GM23338 (cell line): ENCODE measurements around the gene ZNF212. TPM values are rescaled to one million over a fixed set of nuclear protein-coding genes. Genes with fewer than 3 reads are reported as not detected.
A peak's percentile ranks its signal among the peaks of the same experiment; 100 is the strongest.

Experiments
- ATAC-seq: fragments of 200-7000 bp; cut with Tn5 transposase; 3 replicates; pipeline ENCODE4 v1.9.1; 2020
- DNase-seq: peaks from one replicate; pipeline ENCODE4 v3.0.0-alpha.2; 2015; ENCODE audit warnings: low spot score
- H2AFZ ChIP-seq: fragments of 200-600 bp; sonication (generic); 2 replicates; pipeline ENCODE4 v1.8.0; 2016; ENCODE audit warnings: antibody characterized with exemption, mild to moderate bottlenecking, moderate library complexity
- H3F3A ChIP-seq: fragments of 200-600 bp; sonication (generic); replicated peaks from 2 replicates; pipeline ENCODE4 v1.8.0; 2017; ENCODE audit warnings: antibody characterized with exemption, mixed run types, low read depth
- H3K27ac ChIP-seq: fragments of 200-600 bp; sonication (generic); 2 replicates; pipeline ENCODE4 v1.6.1; 2016; ENCODE audit warnings: low read depth
- H3K27me3 ChIP-seq: fragments of 200-600 bp; sonication (generic); 2 replicates; pipeline ENCODE4 v1.8.0; 2016; ENCODE audit warnings: mild to moderate bottlenecking, mixed run types, moderate library complexity; ENCODE audit not compliant: insufficient read depth
- H3K36me3 ChIP-seq: fragments of 200-600 bp; sonication (generic); 2 replicates; pipeline ENCODE4 v1.8.0; 2016; ENCODE audit warnings: mild to moderate bottlenecking; ENCODE audit not compliant: insufficient read depth
- H3K4me1 ChIP-seq: fragments of 200-600 bp; sonication (generic); 2 replicates; pipeline ENCODE4 v1.8.0; 2016; ENCODE audit warnings: mild to moderate bottlenecking, moderate library complexity; ENCODE audit not compliant: insufficient read depth
- H3K4me2 ChIP-seq: fragments of 200-600 bp; sonication (generic); 2 replicates; pipeline ENCODE4 v1.7.1; 2017; ENCODE audit warnings: mixed run types
- H3K4me3 ChIP-seq: fragments of 200-600 bp; sonication (generic); 2 replicates; pipeline ENCODE4 v1.6.1; 2016; ENCODE audit warnings: mixed run types
- H3K79me2 ChIP-seq: fragments of 200-600 bp; sonication (generic); replicated peaks from 2 replicates; pipeline ENCODE4 v1.8.0; 2017; ENCODE audit warnings: mild to moderate bottlenecking; ENCODE audit not compliant: insufficient read depth
- H3K9me2 ChIP-seq: fragments of 200-600 bp; sonication (generic); 2 replicates; pipeline ENCODE4 v1.8.0; 2017; ENCODE audit not compliant: insufficient read depth
- H4K20me1 ChIP-seq: fragments of 200-600 bp; sonication (generic); replicated peaks from 2 replicates; pipeline ENCODE4 v1.8.0; 2017; ENCODE audit warnings: mild to moderate bottlenecking; ENCODE audit not compliant: insufficient read depth
- H3K27ac Mint-ChIP-seq: 2 replicates; pipeline ENCODE4 v1.8.0; 2020; ENCODE audit warnings: inconsistent platforms, mild to moderate bottlenecking, moderate library complexity, mixed read lengths
- H3K27me3 Mint-ChIP-seq: 3 replicates; pipeline ENCODE4 v1.8.0; 2022; ENCODE audit warnings: low read depth, mild to moderate bottlenecking, moderate library complexity, mixed read lengths, inconsistent platforms; ENCODE audit not compliant: insufficient read depth, poor library complexity
- H3K36me3 Mint-ChIP-seq: 3 replicates; pipeline ENCODE4 v1.8.0; 2021; ENCODE audit warnings: low read depth, mild to moderate bottlenecking, inconsistent platforms, moderate library complexity, mixed read lengths
- H3K4me1 Mint-ChIP-seq: 3 replicates; pipeline ENCODE4 v1.8.0; 2020; ENCODE audit warnings: mild to moderate bottlenecking, inconsistent platforms, mixed read lengths
- H3K4me3 Mint-ChIP-seq: 3 replicates; pipeline ENCODE4 v1.8.0; 2021; ENCODE audit warnings: moderate library complexity, mild to moderate bottlenecking, inconsistent platforms, mixed read lengths
- H3K9me3 Mint-ChIP-seq: 3 replicates; pipeline ENCODE4 v1.8.0; 2020; ENCODE audit warnings: moderate library complexity, mild to moderate bottlenecking, inconsistent platforms, mixed read lengths
- POLR2AphosphoS5 ChIP-seq: IDR thresholded peaks from 2 replicates; pipeline ENCODE4 v1.6.1; 2016; ENCODE audit warnings: antibody characterized with exemption, low read depth
- ZNF114 ChIP-seq: fragments of 250-450 bp; sonication (Bioruptor Pico); IDR thresholded peaks from 2 replicates; pipeline ENCODE4 v1.5.0; 2020; ENCODE audit warnings: mild to moderate bottlenecking, moderate library complexity
- ZNF331 ChIP-seq: fragments of 250-450 bp; sonication (Bioruptor Pico); IDR thresholded peaks from 2 replicates; pipeline ENCODE4 v1.5.0; 2020; ENCODE audit warnings: low read depth, mild to moderate bottlenecking, moderate library complexity
- polyA plus RNA-seq: library from polyadenylated mRNA; unstranded; fragments of >200 nt; fragmentation: Nextera tagmentation; extraction: Ambion mirVana; gene quantifications from 2 replicates; pipeline ENCODE4 v1.2.1, GENCODE V29; 2016
- total RNA-seq: library from RNA; depleted of rRNA; stranded (reverse); fragments of >200 nt; shearing (Covaris generic); gene quantifications from 2 replicates; pipeline ENCODE4 v1.2.3, GENCODE V29; 2014
- TF ChIP-seq, protein P1 (sequence below), 2 experiments: fragments of 200-600 bp in 1 of 2; sonication (generic) in 1 of 2; conservative IDR thresholded peaks; 2 replicates each; pipeline versions ENCODE4 v1.5.1 to v1.6.1; 2016 to 2017; ENCODE audit warnings: antibody characterized with exemption in 2 of 2, low read depth in 2 of 2, mild to moderate bottlenecking in 2 of 2, moderate library complexity in 1 of 2
- TF ChIP-seq, protein P2 (sequence below): IDR thresholded peaks from one replicate; pipeline ENCODE4 v1.6.1; 2018; ENCODE audit warnings: antibody characterized with exemption; ENCODE audit not compliant: unreplicated experiment

Gene ZNF212
- total and polyA plus RNA-seq, 2 experiments from 2014 or later = 10.8 to 18.9 TPM

DNA sequence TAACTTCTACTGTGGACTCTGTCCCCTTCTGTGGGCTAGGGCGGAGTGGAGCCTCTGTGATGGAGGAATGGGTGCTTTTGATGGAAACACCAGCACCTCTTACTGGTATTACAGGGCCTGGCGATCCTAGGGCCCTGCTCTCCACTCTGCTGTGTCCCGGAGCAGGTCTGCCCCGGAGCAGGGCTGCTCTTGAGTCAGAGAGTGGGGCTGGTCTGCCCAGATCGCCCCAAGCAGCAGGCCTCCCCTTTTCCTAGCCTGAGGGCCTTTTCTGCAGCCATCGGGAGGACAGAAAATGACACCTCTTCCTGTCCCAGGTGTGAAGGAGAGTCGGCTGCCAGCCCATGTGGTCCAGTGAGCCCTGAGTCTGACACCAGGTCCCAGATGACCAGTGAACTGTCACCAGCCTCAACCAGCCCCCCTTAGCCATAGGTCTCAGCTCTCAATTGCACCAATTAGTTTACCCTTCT lies 42.7 kb upstream of the ZNF212 start:
- no peak overlapping the region for H2AFZ ChIP-seq

DNA sequence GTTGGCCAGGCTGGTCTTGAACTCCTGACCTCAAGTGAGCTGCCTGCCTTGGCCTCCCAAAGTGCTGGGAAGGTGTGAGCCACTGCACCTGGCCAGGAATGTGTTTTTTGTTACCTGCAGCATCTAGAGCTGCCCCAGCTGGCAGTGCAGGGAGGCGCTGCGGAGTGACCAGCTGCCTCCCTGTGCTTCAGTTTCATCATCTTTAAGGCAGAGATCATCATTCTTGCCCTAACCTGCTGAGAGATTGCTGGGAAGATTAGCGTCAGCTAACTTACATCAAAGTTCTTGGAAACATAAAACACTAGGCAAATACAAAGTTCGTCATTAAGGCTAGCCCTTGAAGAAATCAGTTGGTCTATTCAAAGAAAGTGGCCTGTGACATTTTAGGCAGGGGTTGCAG lies 41.8 kb upstream of the ZNF212 start:
- Histone ChIP-seq H3K36me3 (peaks cover 35% of the 10 kb centered on the region), H3K4me1 (0 out of 2 replicates have a peak, but pooled peaks cover 6% of the 10 kb centered on the region), H4K20me1 (peaks cover 25% of the 10 kb centered on the region), H3K79me2 (peaks cover 42% of the 10 kb centered on the region), H2AFZ (no peak overlapping the region), H3K9me2 (no peaks in the 10 kb centered on the region), H3K4me2 (no peak overlapping the region), H3K4me3 (no peak overlapping the region; the same call in 1 of the 2 replicates), H3K27me3 (no peaks in the 10 kb centered on the region), H3F3A (peaks cover 20% of the 10 kb centered on the region; the same call in 1 of the 2 replicates), H3K27ac (no peak overlapping the region)
- TF ChIP-seq ZNF331 (CRISPR knock-in tag) = no peak
- TF ChIP-seq, protein P1, sequence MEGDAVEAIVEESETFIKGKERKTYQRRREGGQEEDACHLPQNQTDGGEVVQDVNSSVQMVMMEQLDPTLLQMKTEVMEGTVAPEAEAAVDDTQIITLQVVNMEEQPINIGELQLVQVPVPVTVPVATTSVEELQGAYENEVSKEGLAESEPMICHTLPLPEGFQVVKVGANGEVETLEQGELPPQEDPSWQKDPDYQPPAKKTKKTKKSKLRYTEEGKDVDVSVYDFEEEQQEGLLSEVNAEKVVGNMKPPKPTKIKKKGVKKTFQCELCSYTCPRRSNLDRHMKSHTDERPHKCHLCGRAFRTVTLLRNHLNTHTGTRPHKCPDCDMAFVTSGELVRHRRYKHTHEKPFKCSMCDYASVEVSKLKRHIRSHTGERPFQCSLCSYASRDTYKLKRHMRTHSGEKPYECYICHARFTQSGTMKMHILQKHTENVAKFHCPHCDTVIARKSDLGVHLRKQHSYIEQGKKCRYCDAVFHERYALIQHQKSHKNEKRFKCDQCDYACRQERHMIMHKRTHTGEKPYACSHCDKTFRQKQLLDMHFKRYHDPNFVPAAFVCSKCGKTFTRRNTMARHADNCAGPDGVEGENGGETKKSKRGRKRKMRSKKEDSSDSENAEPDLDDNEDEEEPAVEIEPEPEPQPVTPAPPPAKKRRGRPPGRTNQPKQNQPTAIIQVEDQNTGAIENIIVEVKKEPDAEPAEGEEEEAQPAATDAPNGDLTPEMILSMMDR (conservative IDR thresholded peaks at IDR 0.05; ENCODE audit: low read depth in 2 of 2) = no peak
- TF ChIP-seq, protein P2, sequence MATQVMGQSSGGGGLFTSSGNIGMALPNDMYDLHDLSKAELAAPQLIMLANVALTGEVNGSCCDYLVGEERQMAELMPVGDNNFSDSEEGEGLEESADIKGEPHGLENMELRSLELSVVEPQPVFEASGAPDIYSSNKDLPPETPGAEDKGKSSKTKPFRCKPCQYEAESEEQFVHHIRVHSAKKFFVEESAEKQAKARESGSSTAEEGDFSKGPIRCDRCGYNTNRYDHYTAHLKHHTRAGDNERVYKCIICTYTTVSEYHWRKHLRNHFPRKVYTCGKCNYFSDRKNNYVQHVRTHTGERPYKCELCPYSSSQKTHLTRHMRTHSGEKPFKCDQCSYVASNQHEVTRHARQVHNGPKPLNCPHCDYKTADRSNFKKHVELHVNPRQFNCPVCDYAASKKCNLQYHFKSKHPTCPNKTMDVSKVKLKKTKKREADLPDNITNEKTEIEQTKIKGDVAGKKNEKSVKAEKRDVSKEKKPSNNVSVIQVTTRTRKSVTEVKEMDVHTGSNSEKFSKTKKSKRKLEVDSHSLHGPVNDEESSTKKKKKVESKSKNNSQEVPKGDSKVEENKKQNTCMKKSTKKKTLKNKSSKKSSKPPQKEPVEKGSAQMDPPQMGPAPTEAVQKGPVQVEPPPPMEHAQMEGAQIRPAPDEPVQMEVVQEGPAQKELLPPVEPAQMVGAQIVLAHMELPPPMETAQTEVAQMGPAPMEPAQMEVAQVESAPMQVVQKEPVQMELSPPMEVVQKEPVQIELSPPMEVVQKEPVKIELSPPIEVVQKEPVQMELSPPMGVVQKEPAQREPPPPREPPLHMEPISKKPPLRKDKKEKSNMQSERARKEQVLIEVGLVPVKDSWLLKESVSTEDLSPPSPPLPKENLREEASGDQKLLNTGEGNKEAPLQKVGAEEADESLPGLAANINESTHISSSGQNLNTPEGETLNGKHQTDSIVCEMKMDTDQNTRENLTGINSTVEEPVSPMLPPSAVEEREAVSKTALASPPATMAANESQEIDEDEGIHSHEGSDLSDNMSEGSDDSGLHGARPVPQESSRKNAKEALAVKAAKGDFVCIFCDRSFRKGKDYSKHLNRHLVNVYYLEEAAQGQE = no peak
- Mint-ChIP-seq H3K4me3 (peak overlapping the region; percentile 89; the same call in 1 of the 3 replicates), H3K36me3 (peaks cover 55% of the 10 kb centered on the region), H3K4me1 (peaks cover 14% of the 10 kb centered on the region), H3K27ac (no peak overlapping the region), H3K27me3 (peaks cover 13% of the 10 kb centered on the region), H3K9me3 (no peaks in the 10 kb centered on the region; the same call in 2 of the 3 replicates)
- no peak for DNase-seq
- no peak for ATAC-seq

More for the DNA sequence above, 42.7 kb upstream of the ZNF212 start:
- Histone ChIP-seq H3K36me3 (peaks cover 34% of the 10 kb centered on the region), H4K20me1 (peaks cover 23% of the 10 kb centered on the region), H3K27ac (no peak overlapping the region), H3K79me2 (peaks cover 35% of the 10 kb centered on the region), H3K9me2 (no peaks in the 10 kb centered on the region), H3K4me2 (peak overlapping the region; percentile 96), H3K27me3 (no peaks in the 10 kb centered on the region), H3K4me3 (peak overlapping the region; percentile 95), H3K4me1 (0 out of 2 replicates have a peak, but pooled peaks cover 6% of the 10 kb centered on the region), H3F3A (peaks cover 20% of the 10 kb centered on the region; the same call in 1 of the 2 replicates)
- H3K9me3 Mint-ChIP-seq = no peaks in the 10 kb centered on the region; the same call in 2 of the 3 replicates
- DNase-seq = peak; percentile 34
- H3K36me3 Mint-ChIP-seq = peaks cover 45% of the 10 kb centered on the region
- TF ChIP-seq POLR2AphosphoS5 = no peak
- no peak for TF ChIP-seq ZNF114
- TF ChIP-seq, protein P1 (conservative IDR thresholded peaks at IDR 0.05; ENCODE audit: low read depth in 2 of 2) = peak in 1 of 2 experiments; percentile 7; a peak in 1 of 4 replicates
- peak overlapping the region; percentile 85; the same call in 1 of the 2 replicates for H3K27ac Mint-ChIP-seq
- H3K4me1 Mint-ChIP-seq = peaks cover 14% of the 10 kb centered on the region
- peak overlapping the region; percentile 89 for H3K4me3 Mint-ChIP-seq
- peaks cover 13% of the 10 kb centered on the region for H3K27me3 Mint-ChIP-seq
- peak; percentile 25 for ATAC-seq
